ENCODE data around the gene XYLB.

Gene XYLB

GRCh38 chr3:38392604-38393163, 46.1 kb downstream of the XYLB start:
- Histone ChIP-seq H3K4ac (ENCODE audit: low read length) (no peak overlapping the region), H3K18ac (ENCODE audit: low read length) (no peak overlapping the region), H3K27me3 (ENCODE audit: control insufficient read depth in 3 of 3, insufficient read depth in 3 of 3, low read depth in 1 of 3, low read length in 3 of 3) (no peaks in the 10 kb centered on the region), H2AK5ac (ENCODE audit: low read depth, low read length) (no peak overlapping the region), H3K4me1 (ENCODE audit: control insufficient read depth in 2 of 2, insufficient read depth in 1 of 2, low read depth in 1 of 2, low read length in 2 of 2) (no peaks in the 10 kb centered on the region), H2BK15ac (ENCODE audit: low read length) (no peak overlapping the region), H3K14ac (ENCODE audit: low read length) (no peak overlapping the region), H3K36me3 (replicated peaks in 1 of 2; ENCODE audit: control insufficient read depth in 2 of 2, insufficient read depth in 2 of 2, low read length in 2 of 2) (peaks cover 6 to 48% of the 10 kb centered on the region in 2 donors), H3K4me3 (ENCODE audit: low read length in 2 of 2) (no peak overlapping the region), H3K9ac (ENCODE audit: low read depth, low read length, poor library complexity) (no peak overlapping the region), H3K4me2 (ENCODE audit: insufficient read depth, low read length, poor library complexity, severe bottlenecking) (no peak overlapping the region), H3K79me1 (ENCODE audit: low read depth, low read length) (no peaks in the 10 kb centered on the region), H3K27ac (replicated peaks; ENCODE audit: low read length) (no peak overlapping the region), H2AFZ (ENCODE audit: low read length) (no peak overlapping the region), H3K9me3 (replicated peaks in 1 of 2; ENCODE audit: control insufficient read depth in 2 of 2, insufficient read depth in 1 of 2, low read depth in 1 of 2, low read length in 2 of 2) (peaks cover 0 to 2% of the 10 kb centered on the region in 2 donors), H4K8ac (ENCODE audit: low read depth, low read length) (no peak overlapping the region), H2BK5ac (ENCODE audit: low read length) (no peak overlapping the region), H3K23ac (ENCODE audit: low read depth, low read length, poor library complexity) (no peak overlapping the region), H2BK12ac (ENCODE audit: low read length) (no peak overlapping the region), H4K91ac (ENCODE audit: low read depth, low read length, poor library complexity) (no peak overlapping the region), H2BK120ac (ENCODE audit: low read depth, low read length) (no peak overlapping the region)
- DNase-seq (ENCODE audit: low spot score) = no peak
- no CpG with 5 or more reads among the region's 1 CpG for WGBS, 2 donors (ENCODE audit: extremely low coverage in 2 of 2, insufficient read length in 2 of 2, insufficient replicate concordance in 1 of 2)

- Histone ChIP-seq H3K9me3 (replicated peaks in 1 of 2; ENCODE audit: control insufficient read depth in 2 of 2, insufficient read depth in 1 of 2, low read depth in 1 of 2, low read length in 2 of 2) (no peaks in the 10 kb centered on the region), H3K79me1 (ENCODE audit: low read depth, low read length) (no peaks in the 10 kb centered on the region), H3K18ac (ENCODE audit: low read length) (no peak overlapping the region), H3K23ac (ENCODE audit: low read depth, low read length, poor library complexity) (no peak overlapping the region), H3K4me2 (ENCODE audit: insufficient read depth, low read length, poor library complexity, severe bottlenecking) (no peak overlapping the region), H3K27me3 (ENCODE audit: control insufficient read depth in 3 of 3, insufficient read depth in 3 of 3, low read depth in 1 of 3, low read length in 3 of 3) (no peaks in the 10 kb centered on the region), H2BK15ac (ENCODE audit: low read length) (no peak overlapping the region), H3K9ac (ENCODE audit: low read depth, low read length, poor library complexity) (no peak overlapping the region), H3K4me3 (ENCODE audit: low read length in 2 of 2) (no peak overlapping the region), H2BK5ac (ENCODE audit: low read length) (no peak overlapping the region), H2BK120ac (ENCODE audit: low read depth, low read length) (no peak overlapping the region), H3K4me1 (ENCODE audit: control insufficient read depth in 2 of 2, insufficient read depth in 1 of 2, low read depth in 1 of 2, low read length in 2 of 2) (no peaks in the 10 kb centered on the region), H3K14ac (ENCODE audit: low read length) (no peak overlapping the region), H4K8ac (ENCODE audit: low read depth, low read length) (no peak overlapping the region), H2BK12ac (ENCODE audit: low read length) (no peak overlapping the region), H3K27ac (replicated peaks; ENCODE audit: low read length) (no peak overlapping the region), H4K91ac (ENCODE audit: low read depth, low read length, poor library complexity) (no peak overlapping the region), H3K36me3 (replicated peaks in 1 of 2; ENCODE audit: control insufficient read depth in 2 of 2, insufficient read depth in 2 of 2, low read length in 2 of 2) (peaks cover 6 to 70% of the 10 kb centered on the region in 2 donors), H2AK5ac (ENCODE audit: low read depth, low read length) (no peak overlapping the region), H2AFZ (ENCODE audit: low read length) (no peak overlapping the region), H3K4ac (ENCODE audit: low read length) (no peak overlapping the region)
- no peak for DNase-seq (ENCODE audit: low spot score)
- no CpG with 5 or more reads among the region's 2 CpGs for WGBS, 2 donors (ENCODE audit: extremely low coverage in 2 of 2, insufficient read length in 2 of 2, insufficient replicate concordance in 1 of 2)
Measured at GRCh38 chr3:38396239-38396638, 49.7 kb downstream of the XYLB start.

GRCh38 chr3:38396861-38397260, 50.3 kb downstream of the XYLB start:
- H3K36me3 ChIP-seq (replicated peaks in 1 of 2; ENCODE audit: control insufficient read depth in 2 of 2, insufficient read depth in 2 of 2, low read length in 2 of 2) = peaks cover 8 to 72% of the 10 kb centered on the region in 2 donors
- no peak overlapping the region for H3K23ac ChIP-seq (ENCODE audit: low read depth, low read length, poor library complexity)
- no peaks in the 10 kb centered on the region for H3K27me3 ChIP-seq (ENCODE audit: control insufficient read depth in 3 of 3, insufficient read depth in 3 of 3, low read depth in 1 of 3, low read length in 3 of 3)
- no peak overlapping the region for H3K27ac ChIP-seq (replicated peaks; ENCODE audit: low read length)
- DNase-seq (ENCODE audit: low spot score) = no peak
- H3K9ac ChIP-seq (ENCODE audit: low read depth, low read length, poor library complexity) = no peak overlapping the region
- H2BK5ac ChIP-seq (ENCODE audit: low read length) = no peak overlapping the region
- no peaks in the 10 kb centered on the region for H3K79me1 ChIP-seq (ENCODE audit: low read depth, low read length)
- H2AK5ac ChIP-seq (ENCODE audit: low read depth, low read length) = no peak overlapping the region
- no peak overlapping the region for H3K14ac ChIP-seq (ENCODE audit: low read length)
- H4K91ac ChIP-seq (ENCODE audit: low read depth, low read length, poor library complexity) = no peak overlapping the region
- no peak overlapping the region for H2BK120ac ChIP-seq (ENCODE audit: low read depth, low read length)
- no peak overlapping the region for H3K4me2 ChIP-seq (ENCODE audit: insufficient read depth, low read length, poor library complexity, severe bottlenecking)
- no CpG with 5 or more reads among the region's 5 CpGs for WGBS, 2 donors (ENCODE audit: extremely low coverage in 2 of 2, insufficient read length in 2 of 2, insufficient replicate concordance in 1 of 2)
- H3K4ac ChIP-seq (ENCODE audit: low read length) = no peak overlapping the region
- no peaks in the 10 kb centered on the region for H3K4me1 ChIP-seq (ENCODE audit: control insufficient read depth in 2 of 2, insufficient read depth in 1 of 2, low read depth in 1 of 2, low read length in 2 of 2)
- no peak overlapping the region for H2BK15ac ChIP-seq (ENCODE audit: low read length)
- no peak overlapping the region for H4K8ac ChIP-seq (ENCODE audit: low read depth, low read length)
- H2BK12ac ChIP-seq (ENCODE audit: low read length) = no peak overlapping the region
- H2AFZ ChIP-seq (ENCODE audit: low read length) = no peak overlapping the region
- H3K18ac ChIP-seq (ENCODE audit: low read length) = no peak overlapping the region
- H3K4me3 ChIP-seq (ENCODE audit: low read length in 2 of 2) = peak overlapping the region in 1 of 2 donors; percentile 56
- no peaks in the 10 kb centered on the region for H3K9me3 ChIP-seq (replicated peaks in 1 of 2; ENCODE audit: control insufficient read depth in 2 of 2, insufficient read depth in 1 of 2, low read depth in 1 of 2, low read length in 2 of 2)

GRCh38 chr3:38397320-38397719, 50.7 kb downstream of the XYLB start:
- Histone ChIP-seq H2AK5ac (ENCODE audit: low read depth, low read length) (no peak overlapping the region), H4K8ac (ENCODE audit: low read depth, low read length) (no peak overlapping the region), H3K9me3 (replicated peaks in 1 of 2; ENCODE audit: control insufficient read depth in 2 of 2, insufficient read depth in 1 of 2, low read depth in 1 of 2, low read length in 2 of 2) (no peaks in the 10 kb centered on the region), H3K23ac (ENCODE audit: low read depth, low read length, poor library complexity) (no peak overlapping the region), H2BK120ac (ENCODE audit: low read depth, low read length) (no peak overlapping the region), H3K4ac (ENCODE audit: low read length) (no peak overlapping the region), H3K9ac (ENCODE audit: low read depth, low read length, poor library complexity) (no peak overlapping the region), H3K4me2 (ENCODE audit: insufficient read depth, low read length, poor library complexity, severe bottlenecking) (no peak overlapping the region), H2BK12ac (ENCODE audit: low read length) (no peak overlapping the region), H2BK15ac (ENCODE audit: low read length) (no peak overlapping the region), H3K4me3 (ENCODE audit: low read length in 2 of 2) (no peak overlapping the region), H3K79me1 (ENCODE audit: low read depth, low read length) (no peaks in the 10 kb centered on the region), H3K14ac (ENCODE audit: low read length) (no peak overlapping the region), H3K4me1 (ENCODE audit: control insufficient read depth in 2 of 2, insufficient read depth in 1 of 2, low read depth in 1 of 2, low read length in 2 of 2) (no peaks in the 10 kb centered on the region), H3K27ac (replicated peaks; ENCODE audit: low read length) (no peak overlapping the region), H3K18ac (ENCODE audit: low read length) (no peak overlapping the region), H3K36me3 (replicated peaks in 1 of 2; ENCODE audit: control insufficient read depth in 2 of 2, insufficient read depth in 2 of 2, low read length in 2 of 2) (peaks cover 8 to 76% of the 10 kb centered on the region in 2 donors), H2BK5ac (ENCODE audit: low read length) (no peak overlapping the region), H4K91ac (ENCODE audit: low read depth, low read length, poor library complexity) (no peak overlapping the region), H2AFZ (ENCODE audit: low read length) (no peak overlapping the region), H3K27me3 (ENCODE audit: control insufficient read depth in 3 of 3, insufficient read depth in 3 of 3, low read depth in 1 of 3, low read length in 3 of 3) (no peaks in the 10 kb centered on the region)
- peak; percentile 54 for DNase-seq (ENCODE audit: low spot score)
- WGBS, 2 donors (ENCODE audit: extremely low coverage in 2 of 2, insufficient read length in 2 of 2, insufficient replicate concordance in 1 of 2) = no CpG with 5 or more reads among the region's 5 CpGs
